ENCODE results near the gene DYNLRB2.

DYNLRB2 gene
- total RNA-seq = 0 reads per million in 3 donors

DNA sequence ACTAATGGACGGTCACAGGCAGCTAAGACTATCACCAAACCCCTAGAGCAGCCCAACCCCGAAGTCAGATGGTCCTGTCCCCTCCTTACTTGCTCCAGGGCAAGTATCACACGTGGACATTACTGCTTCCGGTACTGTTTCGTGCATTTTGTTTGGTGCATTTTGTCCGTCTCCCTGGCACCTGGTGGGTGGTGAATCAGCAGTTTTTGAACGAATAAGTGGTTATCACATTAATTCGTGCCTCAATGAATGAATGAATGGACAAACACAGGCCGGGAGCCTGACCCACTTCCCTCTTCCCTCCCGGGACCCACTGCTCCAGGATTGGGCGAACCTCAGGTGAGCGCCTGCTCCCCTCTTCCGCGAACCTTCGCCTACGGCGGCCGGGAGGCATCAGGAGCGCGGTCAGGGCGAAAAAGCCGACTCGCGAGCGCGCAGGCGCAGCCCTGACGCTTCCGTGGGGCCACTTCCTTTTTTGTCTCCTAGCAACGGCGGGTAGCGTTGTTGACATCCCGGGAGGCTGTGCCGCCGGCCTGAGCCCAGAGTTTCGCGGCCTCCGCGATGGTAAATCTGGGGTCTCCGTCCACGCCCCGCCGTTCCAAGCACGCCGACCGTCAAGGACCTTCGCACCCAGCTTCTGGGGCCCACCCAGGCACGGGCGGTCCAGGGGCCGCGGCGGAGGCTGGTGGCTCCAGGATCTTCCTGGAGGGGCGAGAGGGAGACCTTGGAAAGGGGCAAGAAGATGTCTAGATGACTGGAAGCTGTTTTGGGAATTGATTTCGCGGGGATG lies at the start of gene DYNLRB2:
DYNLRB2 (plus strand) TSS at position 478 of the 790 bp plus-strand sequence; CDS start at position 562, 84 bp downstream.
- Histone ChIP-seq H3K4me1 (ENCODE audit: control insufficient read depth, insufficient read depth, low read length, poor library complexity, severe bottlenecking) (peaks cover 13% of the 10 kb centered on the region), H3K27ac (ENCODE audit: insufficient read depth, low read length, poor library complexity, severe bottlenecking) (peak within 1 kb of the TSS; percentile 69), H3K4me3 (ENCODE audit: insufficient read depth, low read depth, low read length, poor library complexity, severe bottlenecking) (peak within 1 kb of the TSS; percentile 68), H3K36me3 (ENCODE audit: control insufficient read depth, insufficient read depth, low read length) (no peaks in the 10 kb centered on the region), H3K9me3 (ENCODE audit: control insufficient read depth, low read length) (no peaks in the 10 kb centered on the region), H3K27me3 (replicated peaks; ENCODE audit: control insufficient read depth, insufficient read depth, low read length, poor library complexity, severe bottlenecking) (no peaks in the 10 kb centered on the region)
- DNase-seq = peak; percentile 86 to 87 (median 86)

DNA sequence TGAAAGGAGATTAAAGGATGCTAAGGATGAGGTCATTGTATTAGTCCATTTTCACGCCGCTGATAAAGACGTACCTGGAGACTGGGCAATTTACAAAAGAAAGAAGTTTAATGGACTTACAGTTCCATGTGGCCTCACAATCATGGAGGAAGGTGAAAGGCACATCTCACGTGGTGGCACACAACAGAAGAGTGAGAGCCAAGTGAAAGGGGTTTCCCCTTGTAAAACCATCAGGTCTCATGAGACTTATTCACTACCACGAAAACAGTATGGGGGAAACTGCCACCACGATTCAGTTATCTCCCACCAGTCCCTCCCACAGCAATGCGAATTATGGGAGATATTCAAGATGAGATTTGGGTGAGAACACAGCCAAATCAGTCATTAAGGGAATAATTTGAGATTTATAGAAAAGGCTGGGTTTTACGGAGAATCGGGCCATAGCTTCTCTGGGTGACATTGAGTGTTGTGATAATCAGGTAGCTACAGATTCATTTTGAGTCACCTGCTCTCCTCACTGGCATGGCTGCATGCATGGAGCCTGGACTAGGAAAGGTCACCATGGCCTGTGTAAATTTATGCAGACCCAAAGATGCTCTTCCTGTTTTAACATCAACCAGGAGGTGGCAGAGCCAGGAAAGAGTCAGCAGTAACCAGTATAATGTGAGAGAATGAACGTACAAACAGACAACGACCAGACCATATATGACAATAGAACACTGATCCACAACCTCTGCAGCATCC lies 40.5 kb upstream of the DYNLRB2 start:
- Histone ChIP-seq H3K9me3 (ENCODE audit: control insufficient read depth, low read length) (no peaks in the 10 kb centered on the region), H3K36me3 (ENCODE audit: control insufficient read depth, insufficient read depth, low read length) (no peaks in the 10 kb centered on the region), H3K4me3 (ENCODE audit: insufficient read depth, low read depth, low read length, poor library complexity, severe bottlenecking) (no peak overlapping the region), H3K4me1 (ENCODE audit: control insufficient read depth, insufficient read depth, low read length, poor library complexity, severe bottlenecking) (no peaks in the 10 kb centered on the region), H3K27ac (ENCODE audit: insufficient read depth, low read length, poor library complexity, severe bottlenecking) (no peak overlapping the region), H3K27me3 (replicated peaks; ENCODE audit: control insufficient read depth, insufficient read depth, low read length, poor library complexity, severe bottlenecking) (no peaks in the 10 kb centered on the region)
- DNase-seq = no peak

DNA sequence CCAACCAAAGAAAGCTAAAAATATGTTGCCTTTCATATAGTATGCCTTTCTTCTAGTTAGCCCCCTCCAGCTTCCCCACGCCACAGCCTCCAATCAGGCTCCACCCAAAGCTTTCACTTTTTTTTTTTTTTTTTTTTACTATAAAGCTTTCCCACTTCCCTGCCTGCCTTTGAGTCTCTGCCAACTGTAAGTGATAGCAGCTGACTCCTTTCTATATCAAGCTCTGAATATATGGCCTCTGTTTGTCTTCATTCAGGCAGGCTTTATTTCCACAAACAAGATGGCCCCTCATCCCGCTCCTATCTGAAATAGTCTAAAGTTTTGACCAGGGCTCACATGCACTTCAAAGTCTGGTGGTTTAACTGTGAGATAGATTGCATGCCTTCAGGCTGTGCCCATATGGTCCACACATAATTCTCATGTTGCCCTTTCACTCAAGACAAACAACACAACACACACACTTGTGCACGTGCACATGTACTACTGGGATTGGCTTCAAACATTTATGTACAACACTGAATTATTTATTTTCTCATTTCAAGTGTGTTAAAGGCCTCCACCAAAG lies 39.8 kb upstream of the DYNLRB2 start:
- H3K4me1 ChIP-seq (ENCODE audit: control insufficient read depth, insufficient read depth, low read length, poor library complexity, severe bottlenecking) = no peaks in the 10 kb centered on the region
- no peak overlapping the region for H3K4me3 ChIP-seq (ENCODE audit: insufficient read depth, low read depth, low read length, poor library complexity, severe bottlenecking)
- no peaks in the 10 kb centered on the region for H3K27me3 ChIP-seq (replicated peaks; ENCODE audit: control insufficient read depth, insufficient read depth, low read length, poor library complexity, severe bottlenecking)
- H3K27ac ChIP-seq (ENCODE audit: insufficient read depth, low read length, poor library complexity, severe bottlenecking) = no peak overlapping the region
- DNase-seq = no peak
- no peaks in the 10 kb centered on the region for H3K9me3 ChIP-seq (ENCODE audit: control insufficient read depth, low read length)
- H3K36me3 ChIP-seq (ENCODE audit: control insufficient read depth, insufficient read depth, low read length) = no peaks in the 10 kb centered on the region

DNA sequence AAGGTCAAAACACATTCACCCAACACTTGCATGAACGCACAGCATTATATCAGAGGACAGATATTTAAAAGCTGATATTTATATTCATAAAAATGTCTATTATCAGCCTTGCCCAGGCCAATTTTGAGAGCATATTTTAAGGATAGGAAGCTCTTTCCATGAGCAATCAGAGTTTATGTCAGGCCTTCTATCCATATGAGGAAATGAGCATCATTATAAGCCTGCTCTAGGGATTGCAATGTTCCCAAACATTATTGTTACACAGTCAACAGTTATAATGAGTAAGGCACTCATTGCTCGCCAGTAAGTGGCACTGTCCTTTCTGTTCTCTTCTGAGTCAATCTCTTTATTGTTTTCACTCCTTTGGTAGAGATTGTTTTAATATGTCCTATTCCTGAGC lies 37.7 kb upstream of the DYNLRB2 start:
- Histone ChIP-seq H3K27ac (ENCODE audit: insufficient read depth, low read length, poor library complexity, severe bottlenecking) (no peak overlapping the region), H3K4me1 (ENCODE audit: control insufficient read depth, insufficient read depth, low read length, poor library complexity, severe bottlenecking) (no peaks in the 10 kb centered on the region), H3K27me3 (replicated peaks; ENCODE audit: control insufficient read depth, insufficient read depth, low read length, poor library complexity, severe bottlenecking) (no peaks in the 10 kb centered on the region), H3K36me3 (ENCODE audit: control insufficient read depth, insufficient read depth, low read length) (no peaks in the 10 kb centered on the region), H3K4me3 (ENCODE audit: insufficient read depth, low read depth, low read length, poor library complexity, severe bottlenecking) (no peak overlapping the region), H3K9me3 (ENCODE audit: control insufficient read depth, low read length) (no peaks in the 10 kb centered on the region)
- no peak for DNase-seq

DNA sequence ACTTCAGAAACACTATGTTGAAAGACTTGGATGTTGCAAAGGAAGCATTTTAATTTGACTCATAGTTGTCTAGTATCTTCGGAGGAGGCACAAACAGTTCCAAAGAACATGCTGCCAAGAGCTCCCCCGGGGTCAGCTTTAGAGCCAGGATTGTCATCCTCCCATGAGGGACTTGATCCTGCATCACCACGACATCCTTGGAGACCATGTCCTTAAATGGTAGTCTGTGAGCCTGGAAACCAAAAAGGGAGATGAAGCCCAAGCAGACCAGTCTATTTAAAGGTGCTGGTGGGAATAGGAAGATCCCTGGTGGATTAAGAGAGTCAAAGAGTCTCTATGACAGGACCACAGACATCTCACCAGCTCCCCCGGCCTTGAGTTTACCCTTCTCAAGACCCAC lies 33.3 kb upstream of the DYNLRB2 start:
- Histone ChIP-seq H3K4me1 (ENCODE audit: control insufficient read depth, insufficient read depth, low read length, poor library complexity, severe bottlenecking) (no peaks in the 10 kb centered on the region), H3K27ac (ENCODE audit: insufficient read depth, low read length, poor library complexity, severe bottlenecking) (no peak overlapping the region), H3K9me3 (ENCODE audit: control insufficient read depth, low read length) (no peaks in the 10 kb centered on the region), H3K36me3 (ENCODE audit: control insufficient read depth, insufficient read depth, low read length) (no peaks in the 10 kb centered on the region), H3K4me3 (ENCODE audit: insufficient read depth, low read depth, low read length, poor library complexity, severe bottlenecking) (no peak overlapping the region), H3K27me3 (replicated peaks; ENCODE audit: control insufficient read depth, insufficient read depth, low read length, poor library complexity, severe bottlenecking) (no peaks in the 10 kb centered on the region)
- no peak for DNase-seq

DNA sequence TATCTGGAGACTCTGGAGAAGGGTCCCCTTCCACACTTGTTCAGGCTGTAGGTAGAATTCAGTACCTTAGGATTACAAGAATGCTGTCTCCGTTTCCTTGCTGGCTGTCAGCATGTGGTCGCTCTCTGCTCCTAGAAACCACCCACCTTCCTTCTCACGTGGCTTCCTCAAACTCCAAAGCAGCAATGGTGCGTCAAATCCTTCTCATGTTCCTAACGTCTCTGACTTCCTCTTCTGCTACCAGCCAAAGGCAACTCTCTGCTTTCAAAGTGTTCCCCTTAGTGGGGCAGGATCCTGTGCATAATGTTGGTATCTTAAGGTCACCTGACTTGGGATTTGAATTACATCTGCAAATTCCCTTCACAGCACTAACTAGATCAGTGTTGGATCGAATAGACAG lies 30.9 kb upstream of the DYNLRB2 start:
- Histone ChIP-seq H3K36me3 (ENCODE audit: control insufficient read depth, insufficient read depth, low read length) (no peaks in the 10 kb centered on the region), H3K4me1 (ENCODE audit: control insufficient read depth, insufficient read depth, low read length, poor library complexity, severe bottlenecking) (no peaks in the 10 kb centered on the region), H3K27me3 (replicated peaks; ENCODE audit: control insufficient read depth, insufficient read depth, low read length, poor library complexity, severe bottlenecking) (no peaks in the 10 kb centered on the region), H3K9me3 (ENCODE audit: control insufficient read depth, low read length) (no peaks in the 10 kb centered on the region), H3K27ac (ENCODE audit: insufficient read depth, low read length, poor library complexity, severe bottlenecking) (no peak overlapping the region), H3K4me3 (ENCODE audit: insufficient read depth, low read depth, low read length, poor library complexity, severe bottlenecking) (no peak overlapping the region)
- no peak for DNase-seq

DNA sequence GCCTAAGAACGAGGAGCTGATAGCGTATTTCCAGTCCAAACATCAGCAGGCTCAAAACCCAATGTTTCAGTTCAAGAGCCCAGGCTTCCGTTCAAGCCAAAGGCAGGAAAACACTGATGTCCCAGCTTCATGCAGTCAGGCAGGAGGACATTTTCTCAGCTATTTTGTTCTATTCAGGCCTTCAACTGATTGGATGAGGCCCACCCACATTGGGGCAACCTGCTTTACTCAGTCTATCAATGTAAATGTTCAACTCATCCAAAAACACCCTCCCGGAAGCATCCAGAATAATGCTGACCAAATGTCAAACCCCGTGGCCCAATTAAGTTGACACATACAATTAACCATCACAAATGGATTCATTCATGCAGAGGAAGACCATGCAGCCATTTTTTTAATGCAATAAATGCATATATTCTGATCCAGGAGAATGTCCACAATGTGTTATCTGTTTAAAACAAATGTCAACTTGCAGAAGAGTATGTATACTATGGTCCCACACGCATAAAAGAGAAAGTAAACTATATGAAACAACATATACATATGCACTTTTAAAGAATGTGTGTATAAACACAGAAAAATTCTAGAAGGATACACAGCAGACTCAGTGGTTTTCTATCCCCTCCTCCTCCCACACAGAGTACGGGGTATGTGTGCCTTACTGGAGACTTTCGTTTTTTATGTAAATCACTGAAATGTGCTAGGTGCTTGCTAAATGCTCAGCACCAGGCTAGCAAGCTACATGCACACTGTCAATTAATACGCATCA lies 28.8 kb upstream of the DYNLRB2 start:
- Histone ChIP-seq H3K27me3 (replicated peaks; ENCODE audit: control insufficient read depth, insufficient read depth, low read length, poor library complexity, severe bottlenecking) (no peaks in the 10 kb centered on the region), H3K4me3 (ENCODE audit: insufficient read depth, low read depth, low read length, poor library complexity, severe bottlenecking) (no peak overlapping the region), H3K9me3 (ENCODE audit: control insufficient read depth, low read length) (no peaks in the 10 kb centered on the region), H3K36me3 (ENCODE audit: control insufficient read depth, insufficient read depth, low read length) (no peaks in the 10 kb centered on the region), H3K4me1 (ENCODE audit: control insufficient read depth, insufficient read depth, low read length, poor library complexity, severe bottlenecking) (no peaks in the 10 kb centered on the region), H3K27ac (ENCODE audit: insufficient read depth, low read length, poor library complexity, severe bottlenecking) (no peak overlapping the region)
- DNase-seq = no peak

DNA sequence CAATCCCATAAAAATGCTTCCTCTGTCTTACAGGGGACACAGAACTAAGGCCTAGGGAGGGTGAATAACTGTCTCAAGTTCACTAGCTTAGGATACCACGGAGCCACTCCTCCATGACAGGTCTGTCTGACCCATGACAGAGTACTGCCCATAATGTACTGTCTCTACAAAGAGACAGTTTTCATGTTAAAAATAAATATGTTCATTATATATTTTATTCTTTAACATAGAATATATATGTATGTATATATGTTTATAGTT lies 28.3 kb upstream of the DYNLRB2 start:
- DNase-seq = no peak
- no peaks in the 10 kb centered on the region for H3K9me3 ChIP-seq (ENCODE audit: control insufficient read depth, low read length)
- H3K4me3 ChIP-seq (ENCODE audit: insufficient read depth, low read depth, low read length, poor library complexity, severe bottlenecking) = no peak overlapping the region
- H3K36me3 ChIP-seq (ENCODE audit: control insufficient read depth, insufficient read depth, low read length) = no peaks in the 10 kb centered on the region
- H3K27ac ChIP-seq (ENCODE audit: insufficient read depth, low read length, poor library complexity, severe bottlenecking) = no peak overlapping the region
- H3K4me1 ChIP-seq (ENCODE audit: control insufficient read depth, insufficient read depth, low read length, poor library complexity, severe bottlenecking) = no peaks in the 10 kb centered on the region
- H3K27me3 ChIP-seq (replicated peaks; ENCODE audit: control insufficient read depth, insufficient read depth, low read length, poor library complexity, severe bottlenecking) = no peaks in the 10 kb centered on the region

DNA sequence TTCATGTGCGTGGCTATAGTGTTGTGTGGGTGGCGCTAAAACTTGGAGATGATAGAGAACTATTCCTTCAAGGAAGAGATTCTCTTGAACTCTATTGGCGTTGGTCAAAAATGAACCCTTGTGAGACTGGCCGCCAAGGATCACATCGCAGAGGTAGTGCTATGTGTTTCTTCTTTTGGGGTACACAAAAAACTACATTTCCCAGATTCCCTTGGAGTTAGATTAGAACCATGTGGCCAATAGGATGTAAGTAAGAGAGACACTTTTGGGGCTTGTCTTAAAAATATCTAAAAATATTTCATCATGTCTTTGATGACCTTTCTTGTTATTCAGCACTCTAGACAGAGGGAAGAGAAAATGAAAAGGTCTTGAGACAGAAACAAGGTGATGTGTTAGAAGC lies 25.4 kb upstream of the DYNLRB2 start:
- no peaks in the 10 kb centered on the region for H3K36me3 ChIP-seq (ENCODE audit: control insufficient read depth, insufficient read depth, low read length)
- DNase-seq = no peak
- no peaks in the 10 kb centered on the region for H3K27me3 ChIP-seq (replicated peaks; ENCODE audit: control insufficient read depth, insufficient read depth, low read length, poor library complexity, severe bottlenecking)
- no peak overlapping the region for H3K4me3 ChIP-seq (ENCODE audit: insufficient read depth, low read depth, low read length, poor library complexity, severe bottlenecking)
- H3K9me3 ChIP-seq (ENCODE audit: control insufficient read depth, low read length) = no peaks in the 10 kb centered on the region
- H3K27ac ChIP-seq (ENCODE audit: insufficient read depth, low read length, poor library complexity, severe bottlenecking) = no peak overlapping the region
- peaks cover 8% of the 10 kb centered on the region for H3K4me1 ChIP-seq (ENCODE audit: control insufficient read depth, insufficient read depth, low read length, poor library complexity, severe bottlenecking)

Data from effector memory CD4-positive, alpha-beta T cell (primary cell).